HEK293 (cell line): ENCODE data around the gene GCDH.
A peak's percentile ranks its signal among the peaks of the same experiment; 100 is the strongest.

Experiments
- CTCF ChIA-PET: fragments of 350-600 bp; formaldehyde crosslinking; extraction: SDS; loops from one replicate; lab custom pipeline; 2021; ENCODE audit warnings: antibody characterized with exemption; lab: Yijun Ruan, JAX
- POLR2A ChIA-PET: fragments of 300-600 bp; formaldehyde crosslinking; extraction: SDS; loops from one replicate; lab custom pipeline; 2020; ENCODE audit warnings: antibody characterized with exemption, inconsistent platforms; lab: Yijun Ruan, JAX
- H3K27ac ChIP-seq: fragments of 200-500 bp; sonication (Bioruptor generic); 2 replicates; pipeline ENCODE4 v1.5.1; 2014; ENCODE audit warnings: low read depth, low read length, control low read depth, inconsistent platforms; ENCODE audit errors: extremely low read depth
- H3K36me3 ChIP-seq, 2 experiments: fragments of 200-500 bp in 1 of 2; sonication (Bioruptor generic) in 1 of 2; 1 replicate in 1 of 2; 2 replicates in 1 of 2; pipeline ENCODE4 v1.5.1; 2014 to 2017; ENCODE audit warnings: inconsistent platforms in 2 of 2, low read length in 2 of 2; ENCODE audit not compliant: control insufficient read depth in 2 of 2, insufficient read depth in 1 of 2
- H3K4me1 ChIP-seq: fragments of 200-500 bp; sonication (Bioruptor generic); 2 replicates; pipeline ENCODE4 v1.5.1; 2014; ENCODE audit warnings: mild to moderate bottlenecking, low read length, inconsistent platforms; ENCODE audit not compliant: control insufficient read depth, insufficient read depth
- H3K4me3 ChIP-seq: 2 replicates; pipeline ENCODE4 v1.5.1; 2011; ENCODE audit warnings: low read depth, mild to moderate bottlenecking, control low read depth, low read length, moderate library complexity
- H3K9me3 ChIP-seq: fragments of 200-500 bp; sonication (Bioruptor generic); 2 replicates; pipeline ENCODE4 v1.5.1; 2014; ENCODE audit warnings: low read depth, low read length, inconsistent platforms; ENCODE audit not compliant: control insufficient read depth, insufficient read depth
- BCL11A ChIP-seq: fragments of 450-650 bp; formaldehyde crosslinking; IDR thresholded peaks from 2 replicates; pipeline ENCODE4 v1.5.1; 2016; ENCODE audit warnings: low read depth, missing biosample characterization, missing genetic modification characterization
- GLIS1 ChIP-seq: fragments of 450-650 bp; formaldehyde crosslinking; IDR thresholded peaks from 2 replicates; pipeline ENCODE4 v1.5.1; 2016; ENCODE audit warnings: missing biosample characterization, missing genetic modification characterization
- MYNN ChIP-seq: fragments of 450-650 bp; formaldehyde crosslinking; IDR thresholded peaks from 2 replicates; pipeline ENCODE4 v1.5.1; 2016; ENCODE audit warnings: missing biosample characterization, missing genetic modification characterization, borderline replicate concordance
- OSR2 ChIP-seq: fragments of 450-650 bp; formaldehyde crosslinking; IDR thresholded peaks from 2 replicates; pipeline ENCODE4 v1.5.1; 2016; ENCODE audit warnings: missing biosample characterization, missing genetic modification characterization
- SCRT1 ChIP-seq: fragments of 450-650 bp; formaldehyde crosslinking; IDR thresholded peaks from 2 replicates; pipeline ENCODE4 v1.5.1; 2016; ENCODE audit warnings: missing biosample characterization, missing genetic modification characterization, borderline replicate concordance
- ZBTB21 ChIP-seq: fragments of 450-650 bp; formaldehyde crosslinking; IDR thresholded peaks from 2 replicates; pipeline ENCODE4 v1.5.1; 2017; ENCODE audit warnings: missing biosample characterization, missing genetic modification characterization
- ZBTB8A ChIP-seq: fragments of 450-650 bp; formaldehyde crosslinking; IDR thresholded peaks from 2 replicates; pipeline ENCODE4 v1.5.1; 2016; ENCODE audit warnings: missing biosample characterization, missing genetic modification characterization
- ZNF184 ChIP-seq: fragments of 450-650 bp; IDR thresholded peaks from 2 replicates; pipeline ENCODE4 v1.5.1; 2018; ENCODE audit warnings: missing biosample characterization, mild to moderate bottlenecking, missing genetic modification characterization
- ZNF335 ChIP-seq: fragments of 450-650 bp; formaldehyde crosslinking; conservative IDR thresholded peaks from 2 replicates; pipeline ENCODE4 v1.5.1; 2016; ENCODE audit warnings: missing biosample characterization, missing genetic modification characterization
- ZNF366 ChIP-seq: fragments of 450-650 bp; formaldehyde crosslinking; conservative IDR thresholded peaks from 2 replicates; pipeline ENCODE4 v1.5.1; 2016; ENCODE audit warnings: missing biosample characterization, missing genetic modification characterization
- ZNF391 ChIP-seq: fragments of 450-650 bp; formaldehyde crosslinking; IDR thresholded peaks from 2 replicates; pipeline ENCODE4 v1.5.1; 2016; ENCODE audit warnings: low read depth, missing biosample characterization, missing genetic modification characterization, borderline replicate concordance
- ZNF544 ChIP-seq: fragments of 450-650 bp; formaldehyde crosslinking; IDR thresholded peaks from 2 replicates; pipeline ENCODE4 v1.5.0; 2017; ENCODE audit warnings: missing biosample characterization, missing genetic modification characterization
- ZNF610 ChIP-seq: fragments of 450-650 bp; formaldehyde crosslinking; IDR thresholded peaks from 2 replicates; pipeline ENCODE4 v1.5.1; 2016; ENCODE audit warnings: missing biosample characterization, missing genetic modification characterization, borderline replicate concordance
- ZNF624 ChIP-seq: fragments of 450-650 bp; formaldehyde crosslinking; IDR thresholded peaks from 2 replicates; pipeline ENCODE4 v1.5.1; 2017; ENCODE audit warnings: missing biosample characterization, missing genetic modification characterization
- ZNF626 ChIP-seq: fragments of 450-650 bp; sonication (Bioruptor Pico); formaldehyde crosslinking; IDR thresholded peaks from 2 replicates; pipeline ENCODE4 v1.5.1; 2018; ENCODE audit warnings: missing biosample characterization, missing genetic modification characterization, inconsistent platforms
- ZXDB ChIP-seq: fragments of 450-650 bp; formaldehyde crosslinking; IDR thresholded peaks from 2 replicates; pipeline ENCODE4 v1.5.1; 2016; ENCODE audit warnings: missing biosample characterization, missing genetic modification characterization
- TF ChIP-seq, protein P1 (sequence below): fragments of 450-650 bp; formaldehyde crosslinking; IDR thresholded peaks from 2 replicates; pipeline ENCODE4 v1.5.1; 2016; ENCODE audit warnings: missing biosample characterization, missing genetic modification characterization
- TF ChIP-seq, protein P2 (sequence below): fragments of 450-650 bp; formaldehyde crosslinking; IDR thresholded peaks from 2 replicates; pipeline ENCODE4 v1.5.1; 2017; ENCODE audit warnings: missing biosample characterization, missing genetic modification characterization
- TF ChIP-seq, protein P3 (sequence below): sonication (generic); formaldehyde crosslinking; IDR thresholded peaks from 2 replicates; pipeline ENCODE4 v1.8.1; 2022; ENCODE audit warnings: mild to moderate bottlenecking, moderate library complexity, missing genetic modification reagents
- TF ChIP-seq, protein P4 (sequence below): fragments of 450-650 bp; formaldehyde crosslinking; IDR thresholded peaks from 2 replicates; pipeline ENCODE4 v1.5.1; 2016; ENCODE audit warnings: missing biosample characterization, missing genetic modification characterization
- TF ChIP-seq, protein P5 (sequence below): fragments of 450-650 bp; formaldehyde crosslinking; IDR thresholded peaks from 2 replicates; pipeline ENCODE4 v1.5.1; 2017; ENCODE audit warnings: missing biosample characterization, mild to moderate bottlenecking, missing genetic modification characterization, moderate library complexity
- TF ChIP-seq, protein P6 (sequence below): fragments of 450-650 bp; formaldehyde crosslinking; IDR thresholded peaks from 2 replicates; pipeline ENCODE4 v1.5.1; 2017; ENCODE audit warnings: missing biosample characterization, missing genetic modification characterization
- TF ChIP-seq, protein P7 (sequence below): fragments of 450-650 bp; formaldehyde crosslinking; IDR thresholded peaks from 2 replicates; pipeline ENCODE4 v1.5.1; 2016; ENCODE audit warnings: missing biosample characterization, missing genetic modification characterization

GCDH gene

DNA sequence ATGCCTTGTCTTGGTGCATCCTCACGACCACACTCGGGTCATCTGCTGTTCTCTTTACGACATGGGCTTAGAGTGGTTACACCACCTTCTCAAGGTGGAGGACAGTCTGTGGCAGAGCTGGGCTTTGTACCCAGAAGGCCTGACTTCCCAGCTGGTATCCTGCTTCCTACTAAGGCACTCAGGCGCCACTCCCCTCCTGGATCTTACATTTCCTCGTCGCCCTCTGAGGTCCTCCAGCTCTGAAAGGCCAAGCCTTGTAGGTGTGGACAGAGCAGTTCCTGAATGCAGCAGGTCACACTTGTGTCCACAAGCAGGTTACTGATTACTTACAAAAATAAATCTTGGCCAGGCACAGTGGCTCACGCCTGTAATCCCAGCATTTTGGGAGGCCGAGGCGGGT lies 16.2 kb downstream of the GCDH start (continued):
- TF ChIP-seq, protein P1, sequence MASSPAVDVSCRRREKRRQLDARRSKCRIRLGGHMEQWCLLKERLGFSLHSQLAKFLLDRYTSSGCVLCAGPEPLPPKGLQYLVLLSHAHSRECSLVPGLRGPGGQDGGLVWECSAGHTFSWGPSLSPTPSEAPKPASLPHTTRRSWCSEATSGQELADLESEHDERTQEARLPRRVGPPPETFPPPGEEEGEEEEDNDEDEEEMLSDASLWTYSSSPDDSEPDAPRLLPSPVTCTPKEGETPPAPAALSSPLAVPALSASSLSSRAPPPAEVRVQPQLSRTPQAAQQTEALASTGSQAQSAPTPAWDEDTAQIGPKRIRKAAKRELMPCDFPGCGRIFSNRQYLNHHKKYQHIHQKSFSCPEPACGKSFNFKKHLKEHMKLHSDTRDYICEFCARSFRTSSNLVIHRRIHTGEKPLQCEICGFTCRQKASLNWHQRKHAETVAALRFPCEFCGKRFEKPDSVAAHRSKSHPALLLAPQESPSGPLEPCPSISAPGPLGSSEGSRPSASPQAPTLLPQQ: no peak
- TF ChIP-seq, protein P2, sequence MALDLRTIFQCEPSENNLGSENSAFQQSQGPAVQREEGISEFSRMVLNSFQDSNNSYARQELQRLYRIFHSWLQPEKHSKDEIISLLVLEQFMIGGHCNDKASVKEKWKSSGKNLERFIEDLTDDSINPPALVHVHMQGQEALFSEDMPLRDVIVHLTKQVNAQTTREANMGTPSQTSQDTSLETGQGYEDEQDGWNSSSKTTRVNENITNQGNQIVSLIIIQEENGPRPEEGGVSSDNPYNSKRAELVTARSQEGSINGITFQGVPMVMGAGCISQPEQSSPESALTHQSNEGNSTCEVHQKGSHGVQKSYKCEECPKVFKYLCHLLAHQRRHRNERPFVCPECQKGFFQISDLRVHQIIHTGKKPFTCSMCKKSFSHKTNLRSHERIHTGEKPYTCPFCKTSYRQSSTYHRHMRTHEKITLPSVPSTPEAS (tag by site-specific recombination): no peak
- TF ChIP-seq ZNF335 (tag by site-specific recombination): no peak

DNA sequence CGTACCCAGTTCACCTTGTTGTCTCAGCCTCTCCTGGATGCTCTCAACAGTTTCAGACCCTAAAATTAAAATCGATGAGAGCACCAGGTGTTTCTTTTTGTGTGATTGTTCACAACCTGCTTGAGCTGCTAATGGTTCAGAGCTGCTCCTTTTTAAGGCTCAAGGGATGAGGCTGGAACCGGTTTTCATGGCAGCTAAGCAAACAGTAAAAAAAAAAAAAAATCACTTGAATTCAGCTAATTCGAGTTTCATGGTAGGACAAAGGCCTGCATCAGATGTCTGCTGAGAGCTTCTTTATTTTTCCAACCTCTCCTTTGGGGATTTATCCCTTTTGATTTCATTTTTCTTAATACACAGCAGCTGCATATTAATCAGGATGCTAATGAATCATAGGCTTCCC lies 21.6 kb downstream of the GCDH start:
- CTCF ChIA-PET: interaction anchor here (0.6 to 1.0 kb wide), 3 partner anchors 53 to 154 kb away, joined by 3 to 6 read pairs (median 4); no protein-coding TSS in a partner anchor
- POLR2A ChIA-PET: interaction anchor here (1.1 kb wide), 1 partner anchor 22 kb away, joined by 3 read pairs; the partner anchor contains the start of gene GCDH
- peak overlapping the region; percentile 48 for H3K27ac ChIP-seq

DNA sequence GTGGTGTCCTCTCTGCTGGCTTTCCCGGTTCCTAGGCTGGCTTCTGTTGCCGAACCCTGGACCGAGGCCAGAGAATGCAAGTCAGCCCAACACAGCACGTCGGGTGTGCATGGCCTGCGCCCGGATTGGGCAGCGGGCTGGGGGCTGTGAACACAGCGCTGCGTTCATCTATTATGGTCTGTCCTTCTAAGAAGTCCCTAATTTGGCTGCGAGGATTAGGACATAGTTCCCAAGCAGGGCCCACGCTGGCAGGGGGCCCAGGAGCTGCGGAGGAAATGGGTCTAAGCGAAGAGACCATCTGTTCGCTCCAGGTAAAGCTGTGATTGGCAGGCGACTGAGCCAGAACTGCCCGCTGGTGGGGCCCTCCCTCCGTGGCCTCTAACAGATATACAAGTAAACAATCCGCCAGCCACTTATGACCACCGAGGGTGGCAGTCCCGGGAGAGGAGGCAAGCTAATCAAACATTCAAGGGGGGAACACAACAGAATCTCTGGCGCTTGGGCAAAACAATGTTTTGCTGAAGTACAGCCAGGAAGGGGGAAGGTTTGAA lies 22.1 kb downstream of the GCDH start:
- H3K4me3 ChIP-seq: no peak overlapping the region
- no peaks in the 10 kb centered on the region for H3K9me3 ChIP-seq
- CTCF ChIA-PET: interaction anchor here (0.6 to 1.0 kb wide), 3 partner anchors 53 to 154 kb away, joined by 3 to 6 read pairs (median 4); no protein-coding TSS in a partner anchor
- POLR2A ChIA-PET: interaction anchor here (0.6 to 1.1 kb wide), 3 partner anchors 22 to 958 kb away, joined by 3 to 8 read pairs (median 4); partner anchors contain the start of gene GCDH
- peaks cover 13% of the 10 kb centered on the region for H3K4me1 ChIP-seq
- peak overlapping the region; percentile 48 for H3K27ac ChIP-seq
- H3K36me3 ChIP-seq: no peaks in the 10 kb centered on the region
- no peak for TF ChIP-seq SCRT1 (tag by site-specific recombination)
- TF ChIP-seq, protein P1: peak; percentile 99
- peak; percentile 99 for TF ChIP-seq GLIS1 (tag by site-specific recombination)
- TF ChIP-seq BCL11A: no peak
- TF ChIP-seq, protein P3, sequence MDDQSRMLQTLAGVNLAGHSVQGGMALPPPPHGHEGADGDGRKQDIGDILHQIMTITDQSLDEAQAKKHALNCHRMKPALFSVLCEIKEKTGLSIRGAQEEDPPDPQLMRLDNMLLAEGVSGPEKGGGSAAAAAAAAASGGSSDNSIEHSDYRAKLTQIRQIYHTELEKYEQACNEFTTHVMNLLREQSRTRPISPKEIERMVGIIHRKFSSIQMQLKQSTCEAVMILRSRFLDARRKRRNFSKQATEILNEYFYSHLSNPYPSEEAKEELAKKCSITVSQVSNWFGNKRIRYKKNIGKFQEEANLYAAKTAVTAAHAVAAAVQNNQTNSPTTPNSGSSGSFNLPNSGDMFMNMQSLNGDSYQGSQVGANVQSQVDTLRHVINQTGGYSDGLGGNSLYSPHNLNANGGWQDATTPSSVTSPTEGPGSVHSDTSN (CRISPR knock-in tag): no peak
- 0 out of 2 replicates have a peak, but pooled peaks have one; percentile 52 for TF ChIP-seq ZXDB (tag by site-specific recombination)
- peak; percentile 99 for TF ChIP-seq ZBTB8A (tag by site-specific recombination)
- TF ChIP-seq, protein P4, sequence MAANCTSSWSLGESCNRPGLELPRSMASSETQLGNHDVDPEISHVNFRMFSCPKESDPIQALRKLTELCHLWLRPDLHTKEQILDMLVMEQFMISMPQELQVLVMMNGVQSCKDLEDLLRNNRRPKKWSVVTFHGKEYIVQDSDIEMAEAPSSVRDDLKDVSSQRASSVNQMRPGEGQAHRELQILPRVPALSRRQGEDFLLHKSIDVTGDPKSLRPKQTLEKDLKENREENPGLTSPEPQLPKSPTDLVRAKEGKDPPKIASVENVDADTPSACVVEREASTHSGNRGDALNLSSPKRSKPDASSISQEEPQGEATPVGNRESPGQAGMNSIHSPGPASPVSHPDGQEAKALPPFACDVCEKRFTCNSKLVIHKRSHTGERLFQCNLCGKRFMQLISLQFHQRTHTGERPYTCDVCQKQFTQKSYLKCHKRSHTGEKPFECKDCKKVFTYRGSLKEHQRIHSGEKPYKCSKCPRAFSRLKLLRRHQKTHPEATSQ (tag by site-specific recombination): no peak
- 0 out of 2 replicates have a peak, but pooled peaks have one; percentile 17 for TF ChIP-seq ZBTB21 (tag by site-specific recombination)
- TF ChIP-seq MYNN (tag by site-specific recombination): no peak
- TF ChIP-seq OSR2 (tag by site-specific recombination): peak; percentile 51
- TF ChIP-seq, protein P5, sequence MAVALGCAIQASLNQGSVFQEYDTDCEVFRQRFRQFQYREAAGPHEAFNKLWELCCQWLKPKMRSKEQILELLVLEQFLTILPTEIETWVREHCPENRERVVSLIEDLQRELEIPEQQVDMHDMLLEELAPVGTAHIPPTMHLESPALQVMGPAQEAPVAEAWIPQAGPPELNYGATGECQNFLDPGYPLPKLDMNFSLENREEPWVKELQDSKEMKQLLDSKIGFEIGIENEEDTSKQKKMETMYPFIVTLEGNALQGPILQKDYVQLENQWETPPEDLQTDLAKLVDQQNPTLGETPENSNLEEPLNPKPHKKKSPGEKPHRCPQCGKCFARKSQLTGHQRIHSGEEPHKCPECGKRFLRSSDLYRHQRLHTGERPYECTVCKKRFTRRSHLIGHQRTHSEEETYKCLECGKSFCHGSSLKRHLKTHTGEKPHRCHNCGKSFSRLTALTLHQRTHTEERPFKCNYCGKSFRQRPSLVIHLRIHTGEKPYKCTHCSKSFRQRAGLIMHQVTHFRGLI (tag by site-specific recombination): peak; percentile 97

More for the DNA sequence above, 21.6 kb downstream of the GCDH start:
- Histone ChIP-seq H3K4me1 (peaks cover 13% of the 10 kb centered on the region), H3K4me3 (no peak overlapping the region), H3K9me3 (no peaks in the 10 kb centered on the region)
- TF ChIP-seq ZNF610 (tag by site-specific recombination): no peak
- no peak for TF ChIP-seq ZNF391 (tag by site-specific recombination)
- no peak for TF ChIP-seq ZNF184
- TF ChIP-seq, protein P6, sequence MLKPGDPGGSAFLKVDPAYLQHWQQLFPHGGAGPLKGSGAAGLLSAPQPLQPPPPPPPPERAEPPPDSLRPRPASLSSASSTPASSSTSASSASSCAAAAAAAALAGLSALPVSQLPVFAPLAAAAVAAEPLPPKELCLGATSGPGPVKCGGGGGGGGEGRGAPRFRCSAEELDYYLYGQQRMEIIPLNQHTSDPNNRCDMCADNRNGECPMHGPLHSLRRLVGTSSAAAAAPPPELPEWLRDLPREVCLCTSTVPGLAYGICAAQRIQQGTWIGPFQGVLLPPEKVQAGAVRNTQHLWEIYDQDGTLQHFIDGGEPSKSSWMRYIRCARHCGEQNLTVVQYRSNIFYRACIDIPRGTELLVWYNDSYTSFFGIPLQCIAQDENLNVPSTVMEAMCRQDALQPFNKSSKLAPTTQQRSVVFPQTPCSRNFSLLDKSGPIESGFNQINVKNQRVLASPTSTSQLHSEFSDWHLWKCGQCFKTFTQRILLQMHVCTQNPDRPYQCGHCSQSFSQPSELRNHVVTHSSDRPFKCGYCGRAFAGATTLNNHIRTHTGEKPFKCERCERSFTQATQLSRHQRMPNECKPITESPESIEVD (tag by site-specific recombination): no peak
- TF ChIP-seq, protein P7, sequence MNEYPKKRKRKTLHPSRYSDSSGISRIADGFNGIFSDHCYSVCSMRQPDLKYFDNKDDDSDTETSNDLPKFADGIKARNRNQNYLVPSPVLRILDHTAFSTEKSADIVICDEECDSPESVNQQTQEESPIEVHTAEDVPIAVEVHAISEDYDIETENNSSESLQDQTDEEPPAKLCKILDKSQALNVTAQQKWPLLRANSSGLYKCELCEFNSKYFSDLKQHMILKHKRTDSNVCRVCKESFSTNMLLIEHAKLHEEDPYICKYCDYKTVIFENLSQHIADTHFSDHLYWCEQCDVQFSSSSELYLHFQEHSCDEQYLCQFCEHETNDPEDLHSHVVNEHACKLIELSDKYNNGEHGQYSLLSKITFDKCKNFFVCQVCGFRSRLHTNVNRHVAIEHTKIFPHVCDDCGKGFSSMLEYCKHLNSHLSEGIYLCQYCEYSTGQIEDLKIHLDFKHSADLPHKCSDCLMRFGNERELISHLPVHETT (tag by site-specific recombination): no peak
- TF ChIP-seq ZNF626 (tag by site-specific recombination): no peak
- TF ChIP-seq ZNF544: no peak
- TF ChIP-seq ZNF624: no peak
- TF ChIP-seq ZNF366 (tag by site-specific recombination): no peak
- TF ChIP-seq, all 188 proteins: peak for 0
- no peaks in the 10 kb centered on the region for H3K36me3 ChIP-seq
